A673 (cell line): Measurements from ENCODE around the gene SLC45A1. TPM values are rescaled to one million over a fixed set of nuclear protein-coding genes. Genes with fewer than 3 reads are reported as not detected.

Experiments used
- BruUV-seq: library from RNA; stranded (reverse); fragments of 400-500 nt; replicated peaks from 2 replicates; lab custom pipeline; 2021; lab: Mats Ljungman, UMichigan
- CTCF ChIA-PET: fragments of 300-600 bp; sonication (Branson Sonifier 250); formaldehyde crosslinking; loops from one replicate; lab custom pipeline; 2022; ENCODE audit warnings: antibody characterized with exemption; lab: Charles Lee
- POLR2A ChIA-PET: fragments of 300-600 bp; sonication (Branson Sonifier 250); formaldehyde crosslinking; loops from one replicate; lab custom pipeline; 2022; ENCODE audit warnings: antibody characterized with exemption; ENCODE audit not compliant: low non-redundant PET; lab: Charles Lee
- DNase-seq: peaks from one replicate; pipeline ENCODE4 v3.0.0-alpha.2; 2015; ENCODE audit warnings: low spot score
- H3K27ac ChIP-seq: fragments of 200-600 bp; sonication (generic); 2 replicates; pipeline ENCODE4 v1.5.1; 2016; ENCODE audit warnings: mixed run types, low read depth, mild to moderate bottlenecking, mixed read lengths, antibody characterized with exemption, low read length; ENCODE audit not compliant: poor library complexity, severe bottlenecking
- H3K27me3 ChIP-seq: fragments of 200-600 bp; sonication (generic); replicated peaks from 2 replicates; pipeline ENCODE4 v1.6.1; 2017; ENCODE audit warnings: mixed run types, low read depth, mild to moderate bottlenecking, mixed read lengths, antibody characterized with exemption, low read length; ENCODE audit not compliant: insufficient read depth, poor library complexity
- H3K36me3 ChIP-seq: fragments of 200-600 bp; sonication (generic); 2 replicates; pipeline ENCODE4 v1.6.1; 2016; ENCODE audit warnings: mixed run types, mild to moderate bottlenecking, mixed read lengths, antibody characterized with exemption, low read length; ENCODE audit not compliant: insufficient read depth, poor library complexity, severe bottlenecking
- H3K4me1 ChIP-seq: fragments of 200-600 bp; sonication (generic); 2 replicates; pipeline ENCODE4 v1.6.1; 2017; ENCODE audit warnings: mixed run types, mild to moderate bottlenecking, mixed read lengths, antibody characterized with exemption, low read length; ENCODE audit not compliant: insufficient read depth, poor library complexity, severe bottlenecking
- H3K4me3 ChIP-seq: fragments of 200-600 bp; sonication (generic); 2 replicates; pipeline ENCODE4 v1.5.1; 2016; ENCODE audit warnings: low read depth, mixed run types, mild to moderate bottlenecking, mixed read lengths, low read length; ENCODE audit not compliant: poor library complexity, severe bottlenecking
- H3K9me3 ChIP-seq: fragments of 200-600 bp; sonication (generic); 2 replicates; pipeline ENCODE4 v1.6.1; 2016; ENCODE audit warnings: mixed run types, low read depth, mild to moderate bottlenecking, mixed read lengths, antibody characterized with exemption, low read length; ENCODE audit not compliant: poor library complexity, severe bottlenecking
- EZH2 ChIP-seq: fragments of 200-600 bp; sonication (generic); IDR thresholded peaks from 2 replicates; pipeline ENCODE4 v1.6.1; 2017; ENCODE audit warnings: borderline replicate concordance, low read depth, mild to moderate bottlenecking, mixed read lengths, antibody characterized with exemption, low read length; ENCODE audit not compliant: poor library complexity, severe bottlenecking
- intact Hi-C: fragments of 100-400 bp; cut with micrococcal nuclease; formaldehyde crosslinking; loops from one replicate; pipeline ENCODE4 v1.10.0; 2022; ENCODE audit not compliant: unreplicated experiment
- total RNA-seq: library from RNA; stranded (reverse); gene quantifications from 2 replicates; pipeline ENCODE4 v1.2.3, GENCODE V29; 2021
- TF ChIP-seq, protein P1 (sequence below): fragments of 300-800, 200-600 bp; sonication (generic); conservative IDR thresholded peaks from 2 replicates; pipeline ENCODE4 v1.5.1; 2017; ENCODE audit warnings: low read depth, mild to moderate bottlenecking, antibody characterized with exemption, low read length, moderate library complexity, mixed read lengths

Gene SLC45A1
- total RNA-seq, 1 experiment from 2014 or later: 0.82 TPM

GRCh38 chr1:8340448-8340847 is 22.5 kb downstream of the SLC45A1 start:
- no peaks in the 10 kb centered on the region for H3K27me3 ChIP-seq
- POLR2A ChIA-PET: no interaction called here
- intact Hi-C loops: loop anchor here (10.0 kb wide), 2 partner anchors 326 to 676 kb away; no protein-coding TSS in a partner anchor
- no peaks in the 10 kb centered on the region for H3K9me3 ChIP-seq
- CTCF ChIA-PET: no interaction called here
- H3K27ac ChIP-seq: no peak overlapping the region
- no peak for DNase-seq
- TF ChIP-seq, protein P1, sequence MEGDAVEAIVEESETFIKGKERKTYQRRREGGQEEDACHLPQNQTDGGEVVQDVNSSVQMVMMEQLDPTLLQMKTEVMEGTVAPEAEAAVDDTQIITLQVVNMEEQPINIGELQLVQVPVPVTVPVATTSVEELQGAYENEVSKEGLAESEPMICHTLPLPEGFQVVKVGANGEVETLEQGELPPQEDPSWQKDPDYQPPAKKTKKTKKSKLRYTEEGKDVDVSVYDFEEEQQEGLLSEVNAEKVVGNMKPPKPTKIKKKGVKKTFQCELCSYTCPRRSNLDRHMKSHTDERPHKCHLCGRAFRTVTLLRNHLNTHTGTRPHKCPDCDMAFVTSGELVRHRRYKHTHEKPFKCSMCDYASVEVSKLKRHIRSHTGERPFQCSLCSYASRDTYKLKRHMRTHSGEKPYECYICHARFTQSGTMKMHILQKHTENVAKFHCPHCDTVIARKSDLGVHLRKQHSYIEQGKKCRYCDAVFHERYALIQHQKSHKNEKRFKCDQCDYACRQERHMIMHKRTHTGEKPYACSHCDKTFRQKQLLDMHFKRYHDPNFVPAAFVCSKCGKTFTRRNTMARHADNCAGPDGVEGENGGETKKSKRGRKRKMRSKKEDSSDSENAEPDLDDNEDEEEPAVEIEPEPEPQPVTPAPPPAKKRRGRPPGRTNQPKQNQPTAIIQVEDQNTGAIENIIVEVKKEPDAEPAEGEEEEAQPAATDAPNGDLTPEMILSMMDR: no peak
- H3K36me3 ChIP-seq: no peaks in the 10 kb centered on the region
- peaks cover 11% of the 10 kb centered on the region for H3K4me1 ChIP-seq
- no TSS peak for BruUV-seq
- H3K4me3 ChIP-seq: no peak overlapping the region

DNA sequence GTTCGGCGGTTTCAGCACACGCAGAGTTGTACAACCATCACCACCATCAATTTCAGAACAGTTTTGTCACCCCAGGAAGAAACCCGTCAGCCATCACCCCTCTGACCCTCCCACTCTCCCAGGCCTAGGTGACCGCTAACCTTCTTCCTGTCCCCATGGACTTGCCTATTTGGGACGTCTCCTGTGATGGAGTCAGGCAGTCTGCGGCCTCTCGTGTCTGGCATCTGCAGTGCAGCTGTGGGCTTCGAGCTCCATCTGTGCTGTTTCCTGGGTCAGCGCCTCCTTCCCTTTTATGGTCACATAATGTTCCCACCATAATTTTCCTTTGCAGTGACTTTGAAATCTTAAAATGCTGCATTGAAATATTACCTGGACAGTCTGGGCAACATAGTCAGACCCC is 24.4 kb downstream of the SLC45A1 start:
- POLR2A ChIA-PET: no interaction called here
- CTCF ChIA-PET: no interaction called here
- Histone ChIP-seq H3K27ac (no peak overlapping the region), H3K4me1 (peaks cover 11% of the 10 kb centered on the region), H3K36me3 (no peaks in the 10 kb centered on the region), H3K27me3 (no peaks in the 10 kb centered on the region), H3K4me3 (no peak overlapping the region), H3K9me3 (no peaks in the 10 kb centered on the region)
- intact Hi-C loops: loop anchor here (10.0 kb wide), 2 partner anchors 328 to 678 kb away; no protein-coding TSS in a partner anchor
- TF ChIP-seq EZH2: no peak
- TF ChIP-seq, protein P1: no peak
- no TSS peak for BruUV-seq
- DNase-seq: no peak

DNA sequence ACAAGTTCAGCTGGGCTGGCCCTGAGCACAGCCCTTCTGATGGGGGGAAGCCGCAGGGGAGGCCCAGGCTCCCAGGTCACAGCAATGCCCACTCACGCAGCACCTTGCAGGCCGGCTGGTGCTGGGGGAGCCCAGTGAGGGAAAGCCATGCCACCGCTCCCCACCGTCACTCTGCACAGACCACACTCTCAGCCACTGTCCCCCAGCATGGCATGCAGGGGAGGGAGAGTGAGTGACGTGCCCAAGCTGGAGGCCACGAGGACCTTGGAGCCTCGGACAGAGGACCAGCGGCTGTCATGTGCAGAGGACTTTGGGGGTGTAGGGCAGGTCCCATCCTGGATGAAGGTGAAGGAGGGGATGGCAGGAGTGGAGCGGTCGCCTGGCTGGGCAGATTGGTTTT is 25.1 kb downstream of the SLC45A1 start:
- Histone ChIP-seq H3K9me3 (no peaks in the 10 kb centered on the region), H3K27me3 (no peaks in the 10 kb centered on the region), H3K36me3 (no peaks in the 10 kb centered on the region), H3K27ac (no peak overlapping the region), H3K4me3 (no peak overlapping the region), H3K4me1 (peaks cover 11% of the 10 kb centered on the region)
- no peak for TF ChIP-seq EZH2
- TF ChIP-seq, protein P1: no peak
- intact Hi-C loops: loop anchor here (10.0 kb wide), 2 partner anchors 328 to 678 kb away; no protein-coding TSS in a partner anchor
- CTCF ChIA-PET: interaction anchor here (0.6 kb wide), 1 partner anchor 32 kb away, joined by 6 read pairs; no protein-coding TSS in a partner anchor
- DNase-seq: no peak
- POLR2A ChIA-PET: no interaction called here
- BruUV-seq: no TSS peak
